Kidney (tissue), 14 donors: Measurements from ENCODE around the gene GIPC2. TPM values are rescaled to one million over a fixed set of nuclear protein-coding genes. Genes with fewer than 3 reads are reported as not detected.
A peak's percentile ranks its signal among the peaks of the same experiment; 100 is the strongest.

Experiments
- DNase-seq, 5 donors: peaks; one replicate each; pipeline ENCODE4 v3.0.0-alpha.2; 2013 to 2020
- FAIRE-seq: peaks from 2 replicates; lab custom pipeline; 2012; peaks lifted over from hg19 to GRCh38; lab: Jason Lieb, UNC
- H3K27ac ChIP-seq, 2 donors: one replicate each; pipeline ENCODE4 v1.7.0; 2013; ENCODE audit warnings: low read depth in 2 of 2, low read length in 2 of 2, inconsistent platforms in 1 of 2
- H3K27me3 ChIP-seq: one replicate; pipeline ENCODE4 v1.7.1; 2013; ENCODE audit warnings: low read length, inconsistent platforms; ENCODE audit not compliant: control insufficient read depth, insufficient read depth
- H3K36me3 ChIP-seq, 3 donors: one replicate each; pipeline versions ENCODE4 v1.7.0 to v1.7.1; 2013; ENCODE audit warnings: low read length in 3 of 3, control low read depth in 1 of 3, inconsistent platforms in 1 of 3; ENCODE audit not compliant: insufficient read depth in 3 of 3, control insufficient read depth in 2 of 3
- H3K4me1 ChIP-seq, 3 donors: one replicate each; pipeline versions ENCODE4 v1.7.0 to v1.7.1; 2013; ENCODE audit warnings: low read length in 3 of 3, inconsistent platforms in 1 of 3, low read depth in 1 of 3; ENCODE audit not compliant: control insufficient read depth in 2 of 3, insufficient read depth in 2 of 3
- H3K4me3 ChIP-seq, 3 donors: one replicate each; pipeline versions ENCODE4 v1.7.0 to v1.8.1; 2013; ENCODE audit warnings: low read length in 3 of 3, control low read depth in 1 of 3, inconsistent platforms in 1 of 3
- H3K9ac ChIP-seq, 3 donors: one replicate each; pipeline versions ENCODE4 v1.7.0 to v1.7.1; 2013; ENCODE audit warnings: low read length in 3 of 3, control low read depth in 1 of 3, inconsistent platforms in 1 of 3
- H3K9me3 ChIP-seq, 3 donors: one replicate each; pipeline versions ENCODE4 v1.7.0 to v1.7.1; 2013; ENCODE audit warnings: low read length in 3 of 3, control low read depth in 1 of 3, inconsistent platforms in 1 of 3; ENCODE audit not compliant: control insufficient read depth in 2 of 3, insufficient read depth in 1 of 3
- CTCF ChIP-seq: IDR thresholded peaks from 3 replicates; pipeline ENCODE4 v1.5.1; 2012; ENCODE audit warnings: mild to moderate bottlenecking, moderate library complexity, borderline replicate concordance; ENCODE audit not compliant: insufficient read depth; ENCODE audit errors: extremely low read depth
- intact Hi-C: fragments of 100-400 bp; cut with DNase I; formaldehyde crosslinking; loops from one replicate; pipeline ENCODE4 v1.11.1; 2022
- polyA plus RNA-seq: library from polyadenylated mRNA; stranded (reverse); fragments of 350-450 nt; fragmentation: Illumina TruSeq; extraction: RNeasy Lipid Tissue Mini Kit (QIAGEN cat#74804); gene quantifications from one replicate; pipeline ENCODE4 v1.2.3, GENCODE V29; 2014; ENCODE audit warnings: low read depth, low replicate concordance; ENCODE audit not compliant: insufficient read depth
- total RNA-seq: library from RNA; stranded (reverse); fragmentation: NEBNext Ultra II Directional; extraction: Animal tissue kit (Norgen Biotek cat#: 25700); gene quantifications from one replicate; pipeline ENCODE4 v1.2.1, GENCODE V29; 2021
- donor health status: control.
- donor health status: control.
- donor health status: control.
- donor health status: control.
- donor health status: control.
- donor health status: DM: yes; HTN: yes; CAD: no.
- donor health status: Normal renal cell carcinoma (clear cell type).

GIPC2 gene
- total and polyA plus RNA-seq, 2 donors from 2014 or later = 10.7 to 20.3 TPM

GRCh38 chr1:78043436-78043835 is 2.3 kb upstream of the GIPC2 start:
- FAIRE-seq (no peak), DNase-seq (no peak)
- H3K9me3 ChIP-seq = no peaks in the 10 kb centered on the region
- intact Hi-C loops = no loop called here
- peaks cover 0 to 5% (median 4%) of the 10 kb centered on the region in 3 donors for H3K4me1 ChIP-seq
- no peak for TF ChIP-seq CTCF
- no peak overlapping the region for H3K27ac ChIP-seq
- H3K4me3 ChIP-seq = no peak overlapping the region
- H3K9ac ChIP-seq = no peak overlapping the region
- H3K27me3 ChIP-seq = peaks cover 6% of the 10 kb centered on the region
- H3K36me3 ChIP-seq = no peaks in the 10 kb centered on the region

GRCh38 chr1:78044796-78045562 is 787 bp upstream of the GIPC2 start:
- peak overlapping the region in 2 of 3 donors; percentile 71 to 84 for H3K4me3 ChIP-seq
- H3K9me3 ChIP-seq = no peaks in the 10 kb centered on the region
- peaks cover 6% of the 10 kb centered on the region for H3K27me3 ChIP-seq
- TF ChIP-seq CTCF = no peak
- H3K4me1 ChIP-seq = peaks cover 0 to 5% (median 4%) of the 10 kb centered on the region in 3 donors
- peak overlapping the region in 1 of 3 donors; percentile 86 for H3K9ac ChIP-seq
- no peak for FAIRE-seq
- peak in 4 of 5 donors; percentile 4 to 41 (median 15) for DNase-seq
- H3K27ac ChIP-seq = peak overlapping the region; percentile 81
- intact Hi-C loops = no loop called here
- no peaks in the 10 kb centered on the region for H3K36me3 ChIP-seq

- Histone ChIP-seq H3K9ac (peak overlapping the region in 1 of 3 donors; percentile 86), H3K4me1 (peaks cover 0 to 5% (median 4%) of the 10 kb centered on the region in 3 donors), H3K27me3 (peaks cover 6% of the 10 kb centered on the region), H3K4me3 (peak overlapping the region; percentile 12 to 84 (median 71)), H3K27ac (peak overlapping the region; percentile 81), H3K9me3 (no peaks in the 10 kb centered on the region), H3K36me3 (no peaks in the 10 kb centered on the region)
- no peak for FAIRE-seq
- no peak for TF ChIP-seq CTCF
- DNase-seq = peak in 3 of 5 donors; percentile 10 to 55 (median 34)
- intact Hi-C loops = no loop called here
Measured at GRCh38 chr1:78045563-78045925, 222 bp upstream of the GIPC2 start.
